Trophoblast cell (in vitro differentiated cells and primary cell): ENCODE measurements around the gene ATP6V0A4.

ENCODE experiments used
- DNase-seq, 2 donors: peaks; one replicate each; pipeline ENCODE4 v3.0.0-alpha.2; 2016
- H2AFZ ChIP-seq: 2 replicates; pipeline ENCODE4 v1.6.1; 2013; ENCODE audit warnings: low read length, moderate library complexity, mild to moderate bottlenecking; ENCODE audit not compliant: insufficient read depth, poor library complexity
- H2AK5ac ChIP-seq: 2 replicates; pipeline ENCODE4 v1.6.1; 2013; ENCODE audit warnings: mild to moderate bottlenecking, low read length
- H2BK120ac ChIP-seq: 2 replicates; pipeline ENCODE4 v1.6.1; 2013; ENCODE audit warnings: low read length, mild to moderate bottlenecking, moderate library complexity; ENCODE audit not compliant: insufficient read depth, poor library complexity
- H2BK12ac ChIP-seq: 2 replicates; pipeline ENCODE4 v1.6.1; 2013; ENCODE audit warnings: mild to moderate bottlenecking, low read length, moderate library complexity
- H2BK5ac ChIP-seq: 2 replicates; pipeline ENCODE4 v1.6.1; 2013; ENCODE audit warnings: low read length, low read depth, moderate library complexity, mild to moderate bottlenecking; ENCODE audit not compliant: poor library complexity
- H3K14ac ChIP-seq: 2 replicates; pipeline ENCODE4 v1.6.1; 2013; ENCODE audit warnings: mild to moderate bottlenecking, low read length
- H3K18ac ChIP-seq: 2 replicates; pipeline ENCODE4 v1.6.1; 2013; ENCODE audit warnings: mild to moderate bottlenecking, low read length
- H3K23ac ChIP-seq: 2 replicates; pipeline ENCODE4 v1.6.1; 2013; ENCODE audit warnings: low read length
- H3K27ac ChIP-seq: 2 replicates; pipeline ENCODE4 v1.5.1; 2013; ENCODE audit warnings: low read depth, mild to moderate bottlenecking, inconsistent platforms, low read length, moderate library complexity
- H3K27me3 ChIP-seq: 2 replicates; pipeline ENCODE4 v1.6.1; 2013; ENCODE audit warnings: inconsistent platforms, mild to moderate bottlenecking, low read length, moderate library complexity; ENCODE audit not compliant: insufficient read depth
- H3K36me3 ChIP-seq, 2 experiments: 1 replicate in 1 of 2; 2 replicates in 1 of 2; pipeline ENCODE4 v1.6.1; 2013; ENCODE audit warnings: low read length in 2 of 2, mild to moderate bottlenecking in 2 of 2, moderate library complexity in 1 of 2; ENCODE audit not compliant: insufficient read depth in 2 of 2, control insufficient read depth in 1 of 2
- H3K4ac ChIP-seq: 2 replicates; pipeline ENCODE4 v1.6.1; 2013; ENCODE audit warnings: low read depth, mild to moderate bottlenecking, low read length, moderate library complexity
- H3K4me1 ChIP-seq, 2 experiments: 1 replicate in 1 of 2; 2 replicates in 1 of 2; pipeline ENCODE4 v1.6.1; 2013; ENCODE audit warnings: low read length in 2 of 2, mild to moderate bottlenecking in 2 of 2, moderate library complexity in 1 of 2; ENCODE audit not compliant: insufficient read depth in 2 of 2, control insufficient read depth in 1 of 2
- H3K4me2 ChIP-seq: 2 replicates; pipeline ENCODE4 v1.6.1; 2013; ENCODE audit warnings: inconsistent platforms, mild to moderate bottlenecking, low read length, moderate library complexity
- H3K4me3 ChIP-seq: 2 replicates; pipeline ENCODE4 v1.5.1; 2013; ENCODE audit warnings: mild to moderate bottlenecking, low read depth, low read length, inconsistent platforms
- H3K79me1 ChIP-seq: one replicate; pipeline ENCODE4 v1.6.1; 2013; ENCODE audit warnings: low read length
- H3K79me2 ChIP-seq: 2 replicates; pipeline ENCODE4 v1.6.1; 2013; ENCODE audit warnings: low read length, mild to moderate bottlenecking; ENCODE audit not compliant: control insufficient read depth, insufficient read depth, poor library complexity
- H3K9ac ChIP-seq: 2 replicates; pipeline ENCODE4 v1.6.1; 2013; ENCODE audit warnings: mild to moderate bottlenecking, low read length
- H3K9me3 ChIP-seq: 2 replicates; pipeline ENCODE4 v1.6.1; 2013; ENCODE audit warnings: low read depth, mild to moderate bottlenecking, control low read depth, inconsistent platforms, low read length; ENCODE audit not compliant: insufficient read depth
- H4K12ac ChIP-seq: 2 replicates; pipeline ENCODE4 v1.6.1; 2013; ENCODE audit warnings: low read depth, mild to moderate bottlenecking, low read length, moderate library complexity
- H4K8ac ChIP-seq: 2 replicates; pipeline ENCODE4 v1.6.1; 2013; ENCODE audit warnings: low read depth, mild to moderate bottlenecking, low read length, moderate library complexity
- H4K91ac ChIP-seq: one replicate; pipeline ENCODE4 v1.6.1; 2013; ENCODE audit warnings: low read depth, mild to moderate bottlenecking, low read length, moderate library complexity
- WGBS: extraction: QIAGEN DNeasy Blood & Tissue Kit; methylation state at CpG from one replicate; pipeline ENCODE4 v1.1.7; 2013; ENCODE audit warnings: missing lambda C conversion rate; ENCODE audit not compliant: insufficient read length, insufficient coverage; ENCODE audit errors: extremely low coverage; 5-methylcytosine and 5-hydroxymethylcytosine counted together

Gene ATP6V0A4

DNA sequence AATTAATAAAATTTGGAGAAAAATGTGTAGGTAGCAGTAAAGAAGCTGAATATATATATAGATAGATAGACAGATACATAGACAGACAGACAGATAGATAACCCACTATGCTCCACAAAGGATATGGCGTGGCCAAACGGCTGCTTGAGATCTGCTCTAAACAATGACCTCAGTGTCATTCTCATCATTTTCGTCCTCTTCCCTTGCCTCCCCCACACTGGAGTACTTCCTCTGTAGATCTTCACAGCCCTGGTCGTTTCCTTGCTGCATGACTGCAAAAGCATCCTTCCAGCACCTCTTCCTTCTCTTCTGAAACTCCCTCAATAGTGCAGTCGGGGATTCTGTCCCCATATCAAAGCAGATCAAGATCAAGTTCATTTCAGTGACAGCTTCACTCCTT, 35.6 kb upstream of the ATP6V0A4 start:
- H3K4me2 ChIP-seq = no peak overlapping the region
- H4K12ac ChIP-seq = no peak overlapping the region
- no peaks in the 10 kb centered on the region for H3K9me3 ChIP-seq
- no CpG with 5 or more reads among the region's 5 CpGs for WGBS
- no peak overlapping the region for H2BK12ac ChIP-seq
- no peak overlapping the region for H2BK5ac ChIP-seq
- H3K4me1 ChIP-seq = no peaks in the 10 kb centered on the region
- H3K79me1 ChIP-seq = no peaks in the 10 kb centered on the region
- no peaks in the 10 kb centered on the region for H3K79me2 ChIP-seq
- no peak overlapping the region for H3K4me3 ChIP-seq
- H2AFZ ChIP-seq = no peak overlapping the region
- no peak overlapping the region for H3K4ac ChIP-seq
- H2BK120ac ChIP-seq = no peak overlapping the region
- H3K9ac ChIP-seq = no peak overlapping the region
- no peak overlapping the region for H3K14ac ChIP-seq
- H4K8ac ChIP-seq = no peak overlapping the region
- H3K27me3 ChIP-seq = no peaks in the 10 kb centered on the region
- DNase-seq = no peak
- no peak overlapping the region for H3K23ac ChIP-seq
- H3K27ac ChIP-seq = no peak overlapping the region
- H2AK5ac ChIP-seq = no peak overlapping the region
- peaks cover 9 to 22% of the 10 kb centered on the region in 2 experiments for H3K36me3 ChIP-seq
- no peak overlapping the region for H3K18ac ChIP-seq
- H4K91ac ChIP-seq = no peak overlapping the region

DNA sequence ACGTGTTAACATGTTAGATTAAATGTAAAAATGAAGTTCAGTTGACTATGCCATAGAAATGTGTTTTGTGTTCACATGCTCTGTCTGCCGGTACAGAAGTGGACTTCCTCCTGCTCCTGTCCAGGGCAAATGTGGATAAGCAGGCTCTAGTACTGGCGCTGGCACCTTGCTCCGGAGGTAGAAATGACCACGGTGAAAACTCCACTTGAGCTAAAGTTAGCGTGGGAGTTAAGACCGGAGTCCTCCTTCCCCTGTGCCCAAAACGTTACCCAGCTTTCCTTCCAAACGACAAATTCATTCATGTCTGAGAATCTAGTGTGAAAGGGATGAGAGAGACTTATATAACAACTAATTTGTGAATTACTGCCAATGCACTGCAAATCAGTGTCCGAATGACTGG, 35.0 kb upstream of the ATP6V0A4 start:
- H3K4ac ChIP-seq = no peak overlapping the region
- no peak overlapping the region for H3K14ac ChIP-seq
- H3K79me2 ChIP-seq = no peaks in the 10 kb centered on the region
- H3K36me3 ChIP-seq = peaks cover 9 to 18% of the 10 kb centered on the region in 2 experiments
- H2AK5ac ChIP-seq = no peak overlapping the region
- H2AFZ ChIP-seq = no peak overlapping the region
- H3K9me3 ChIP-seq = no peaks in the 10 kb centered on the region
- H3K4me3 ChIP-seq = no peak overlapping the region
- no peak for DNase-seq
- H3K4me2 ChIP-seq = no peak overlapping the region
- H3K79me1 ChIP-seq = no peaks in the 10 kb centered on the region
- no peaks in the 10 kb centered on the region for H3K27me3 ChIP-seq
- H4K8ac ChIP-seq = no peak overlapping the region
- H3K23ac ChIP-seq = no peak overlapping the region
- no peaks in the 10 kb centered on the region for H3K4me1 ChIP-seq
- no peak overlapping the region for H3K18ac ChIP-seq
- no CpG with 5 or more reads among the region's 10 CpGs for WGBS
- H4K12ac ChIP-seq = no peak overlapping the region
- H2BK120ac ChIP-seq = no peak overlapping the region
- H3K9ac ChIP-seq = no peak overlapping the region
- H4K91ac ChIP-seq = no peak overlapping the region
- no peak overlapping the region for H2BK5ac ChIP-seq
- no peak overlapping the region for H2BK12ac ChIP-seq
- H3K27ac ChIP-seq = no peak overlapping the region

DNA sequence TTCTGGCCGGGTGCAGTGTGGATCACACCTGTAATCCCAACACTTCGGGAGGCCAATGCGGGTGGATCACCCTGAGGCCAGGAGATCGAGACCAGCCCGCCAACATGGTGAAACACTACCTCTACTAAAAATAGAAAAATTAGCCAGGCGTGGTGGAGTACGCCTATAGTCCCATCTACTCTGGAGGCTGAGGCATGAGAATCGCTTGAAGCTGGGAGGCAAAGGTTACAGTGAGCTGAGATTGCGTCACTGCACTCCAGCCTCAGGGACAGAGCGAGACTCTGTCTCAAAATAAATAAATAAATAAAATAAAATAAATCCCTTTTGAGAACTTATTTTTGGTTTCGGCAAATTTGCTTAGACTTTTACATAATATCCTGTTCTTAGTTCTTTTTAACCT, 31.3 kb upstream of the ATP6V0A4 start:
- Histone ChIP-seq H3K27ac (no peak overlapping the region), H3K23ac (no peak overlapping the region), H3K4ac (no peak overlapping the region), H3K4me3 (no peak overlapping the region), H3K36me3 (no peaks in the 10 kb centered on the region), H3K27me3 (no peaks in the 10 kb centered on the region), H3K9me3 (no peaks in the 10 kb centered on the region), H4K12ac (no peak overlapping the region), H4K91ac (no peak overlapping the region), H3K9ac (no peak overlapping the region), H3K79me1 (no peaks in the 10 kb centered on the region), H2AFZ (no peak overlapping the region), H3K14ac (no peak overlapping the region), H3K18ac (no peak overlapping the region), H2AK5ac (no peak overlapping the region), H2BK5ac (no peak overlapping the region), H2BK12ac (no peak overlapping the region), H4K8ac (no peak overlapping the region), H3K4me2 (no peak overlapping the region), H3K4me1 (no peaks in the 10 kb centered on the region), H2BK120ac (no peak overlapping the region), H3K79me2 (no peaks in the 10 kb centered on the region)
- WGBS = no CpG with 5 or more reads among the region's 11 CpGs
- peak; percentile 82 to 84 for DNase-seq

GRCh38 chr7:138828302-138828701, 30.3 kb upstream of the ATP6V0A4 start:
- H3K4me2 ChIP-seq = no peak overlapping the region

More at GRCh38 chr7:138828302-138828701, 30.3 kb upstream of the ATP6V0A4 start:
- Histone ChIP-seq H3K4ac (no peak overlapping the region), H4K12ac (no peak overlapping the region), H3K27ac (no peak overlapping the region), H3K4me1 (no peaks in the 10 kb centered on the region), H2BK12ac (no peak overlapping the region), H2BK120ac (no peak overlapping the region), H3K4me3 (no peak overlapping the region), H3K9me3 (no peaks in the 10 kb centered on the region), H4K8ac (no peak overlapping the region), H3K23ac (no peak overlapping the region), H3K79me1 (no peaks in the 10 kb centered on the region), H2AK5ac (no peak overlapping the region), H4K91ac (no peak overlapping the region), H3K79me2 (no peaks in the 10 kb centered on the region), H3K27me3 (no peaks in the 10 kb centered on the region), H2BK5ac (no peak overlapping the region), H2AFZ (no peak overlapping the region), H3K36me3 (no peaks in the 10 kb centered on the region), H3K14ac (no peak overlapping the region), H3K18ac (no peak overlapping the region), H3K9ac (no peak overlapping the region)
- WGBS = no CpG with 5 or more reads among the region's 2 CpGs
- DNase-seq = no peak
